Keratinocyte (primary cell): ENCODE results near the gene DDIT3.

Experiments used
- CTCF ChIP-seq, 3 experiments: IDR thresholded peaks in 1 of 3; conservative IDR thresholded peaks in 1 of 3; optimal IDR thresholded peaks in 1 of 3; 2 replicates in 2 of 3; 3 replicates in 1 of 3; pipeline versions ENCODE3 to v1.5.1; 2011; ENCODE audit warnings: low read length in 3 of 3, mild to moderate bottlenecking in 3 of 3, moderate library complexity in 2 of 3, control low read depth in 1 of 3, inconsistent platforms in 1 of 3; ENCODE audit not compliant: insufficient read depth in 2 of 3; ENCODE audit errors: extremely low read depth in 1 of 3
- EZH2 ChIP-seq: IDR thresholded peaks from one replicate; pipeline ENCODE4 v1.6.1; 2012; ENCODE audit warnings: inconsistent platforms, mild to moderate bottlenecking, low read length, moderate library complexity

- TF ChIP-seq CTCF (optimal IDR thresholded peaks at IDR 0.05 in 1 of 3, IDR thresholded peaks at IDR 0.05 in 1 of 3, conservative IDR thresholded peaks at IDR 0.05 in 1 of 3; ENCODE audit: extremely low read depth in 1 of 3, insufficient read depth in 2 of 3, low read length in 3 of 3) = no peak
- TF ChIP-seq EZH2 = no peak
Observed at GRCh38 chr12:57511588-57512325, 8.6 kb downstream of the DDIT3 start.
